Measurements from ENCODE around the gene CDK5RAP1.

- TF ChIP-seq CTCF (optimal IDR thresholded peaks at IDR 0.05 in 1 of 3, IDR thresholded peaks at IDR 0.05 in 1 of 3, conservative IDR thresholded peaks at IDR 0.05 in 1 of 3; ENCODE audit: extremely low read depth in 1 of 3, insufficient read depth in 2 of 3, low read length in 3 of 3) (no peak), EZH2 (IDR thresholded peaks at IDR 0.05; ENCODE audit: low read length) (no peak)
Observed at GRCh38 chr20:33423141-33423834, 22.0 kb upstream of the CDK5RAP1 start.
